GM12875 (cell line): Measurements from ENCODE around the gene LRIT2.
"Not testable (repeated sequence)": the region's sequence is repeated elsewhere in the genome, so short reads cannot be mapped to it uniquely, and the experiment has no call there.

Experiments used
- H3K4me3 ChIP-seq: one replicate; pipeline ENCODE4 v1.5.1; 2011; ENCODE audit warnings: low read depth, low read length, control low read depth
- CTCF ChIP-seq: IDR thresholded peaks from 2 replicates; pipeline ENCODE4 v1.5.1; 2011; ENCODE audit warnings: low read depth, mild to moderate bottlenecking, control low read depth, inconsistent platforms, low read length, moderate library complexity, borderline replicate concordance; ENCODE audit not compliant: insufficient read depth

Gene LRIT2

GRCh38 chr10:84184517-84184916, 40.8 kb downstream of the LRIT2 start:
- H3K4me3 ChIP-seq = no peak overlapping the region
- no peak for TF ChIP-seq CTCF

GRCh38 chr10:84181631-84182030, 43.7 kb downstream of the LRIT2 start:
- no peak for TF ChIP-seq CTCF
- no peak overlapping the region for H3K4me3 ChIP-seq

- not testable (repeated sequence) for H3K4me3 ChIP-seq
Observed at GRCh38 chr10:84180386-84180785, 45.0 kb downstream of the LRIT2 start.

GRCh38 chr10:84179059-84179710, 46.2 kb downstream of the LRIT2 start:
- no peak overlapping the region for H3K4me3 ChIP-seq
- TF ChIP-seq CTCF = no peak

GRCh38 chr10:84178160-84178609, 47.2 kb downstream of the LRIT2 start:
- H3K4me3 ChIP-seq = no peak overlapping the region
- TF ChIP-seq CTCF = no peak

GRCh38 chr10:84177541-84178141, 47.7 kb downstream of the LRIT2 start:
- no peak for TF ChIP-seq CTCF
- H3K4me3 ChIP-seq = no peak overlapping the region

GRCh38 chr10:84176836-84177474, 48.4 kb downstream of the LRIT2 start:
- H3K4me3 ChIP-seq = no peak overlapping the region
- no peak for TF ChIP-seq CTCF
